ENCODE measurements around the gene DMD. TPM values are rescaled to one million over a fixed set of nuclear protein-coding genes. Genes with fewer than 3 reads are reported as not detected.

DMD gene
- total and polyA plus RNA-seq, 4 donors, result 19.9 to 260 (median 111) TPM

- H3K27ac ChIP-seq (ENCODE audit: low read depth in 1 of 2, low read length in 2 of 2), result no peak overlapping the region
- H3K4me3 ChIP-seq (ENCODE audit: low read length in 2 of 2), result no peak overlapping the region
- no peaks in the 10 kb centered on the region for H3K27me3 ChIP-seq (ENCODE audit: control insufficient read depth in 1 of 2, insufficient read depth in 2 of 2, low read length in 1 of 2)
- DNase-seq (no peak), ATAC-seq (ENCODE audit: low FRiP score) (no peak)
- intact Hi-C loops (cut with DNase I), result no loop called here
- no peaks in the 10 kb centered on the region for H3K36me3 ChIP-seq (ENCODE audit: control insufficient read depth in 1 of 2, insufficient read depth in 2 of 2, low read length in 1 of 2)
- WGBS, 2 donors, result 93 to 98% methylated on average over 2 of the region's 2 CpGs
- no peaks in the 10 kb centered on the region for H3K9me3 ChIP-seq (ENCODE audit: control insufficient read depth, low read length)
- no peaks in the 10 kb centered on the region for H3K4me1 ChIP-seq (ENCODE audit: control insufficient read depth in 1 of 2, insufficient read depth in 2 of 2, low read length in 2 of 2)
Measured at GRCh38 chrX:33045882-33046281, 165.5 kb downstream of the DMD start.

GRCh38 chrX:33045245-33045644 lies 166.1 kb downstream of the DMD start:
- intact Hi-C loops (cut with DNase I), result no loop called here
- H3K27ac ChIP-seq (ENCODE audit: low read depth in 1 of 2, low read length in 2 of 2), result no peak overlapping the region
- H3K4me1 ChIP-seq (ENCODE audit: control insufficient read depth in 1 of 2, insufficient read depth in 2 of 2, low read length in 2 of 2), result no peaks in the 10 kb centered on the region
- no peak overlapping the region for H3K4me3 ChIP-seq (ENCODE audit: low read length in 2 of 2)
- no peaks in the 10 kb centered on the region for H3K27me3 ChIP-seq (ENCODE audit: control insufficient read depth in 1 of 2, insufficient read depth in 2 of 2, low read length in 1 of 2)
- WGBS, 2 donors, result 65 to 81% methylated on average over 3 of the region's 3 CpGs
- H3K36me3 ChIP-seq (ENCODE audit: control insufficient read depth in 1 of 2, insufficient read depth in 2 of 2, low read length in 1 of 2), result no peaks in the 10 kb centered on the region
- no peaks in the 10 kb centered on the region for H3K9me3 ChIP-seq (ENCODE audit: control insufficient read depth, low read length)
- ATAC-seq (ENCODE audit: low FRiP score), result no peak
- DNase-seq, result no peak

- Histone ChIP-seq H3K9me3 (ENCODE audit: control insufficient read depth, low read length) (no peaks in the 10 kb centered on the region), H3K4me3 (ENCODE audit: low read length in 2 of 2) (no peak overlapping the region), H3K4me1 (ENCODE audit: control insufficient read depth in 1 of 2, insufficient read depth in 2 of 2, low read length in 2 of 2) (no peaks in the 10 kb centered on the region), H3K27ac (ENCODE audit: low read depth in 1 of 2, low read length in 2 of 2) (no peak overlapping the region), H3K36me3 (ENCODE audit: control insufficient read depth in 1 of 2, insufficient read depth in 2 of 2, low read length in 1 of 2) (no peaks in the 10 kb centered on the region), H3K27me3 (ENCODE audit: control insufficient read depth in 1 of 2, insufficient read depth in 2 of 2, low read length in 1 of 2) (no peaks in the 10 kb centered on the region)
- WGBS, 2 donors, result 93 to 97% methylated on average over 22 of the region's 22 CpGs
- intact Hi-C loops (cut with DNase I), result no loop called here
- ATAC-seq (ENCODE audit: low FRiP score), result no peak
- DNase-seq, result peak in 1 of 2 donors; percentile 63
Measured at GRCh38 chrX:33041141-33041540, 170.2 kb downstream of the DMD start.

GRCh38 chrX:33032700-33033099 lies 178.6 kb downstream of the DMD start:
- no peak overlapping the region for H3K27ac ChIP-seq (ENCODE audit: low read depth in 1 of 2, low read length in 2 of 2)
- DNase-seq (no peak), ATAC-seq (ENCODE audit: low FRiP score) (peak; percentile 54)
- no peaks in the 10 kb centered on the region for H3K9me3 ChIP-seq (ENCODE audit: control insufficient read depth, low read length)
- peaks cover 0 to 4% of the 10 kb centered on the region in 2 donors for H3K4me1 ChIP-seq (ENCODE audit: control insufficient read depth in 1 of 2, insufficient read depth in 2 of 2, low read length in 2 of 2)
- no peaks in the 10 kb centered on the region for H3K36me3 ChIP-seq (ENCODE audit: control insufficient read depth in 1 of 2, insufficient read depth in 2 of 2, low read length in 1 of 2)
- 3 to 21% methylated on average over 3 of the region's 3 CpGs for WGBS, 2 donors
- no peaks in the 10 kb centered on the region for H3K27me3 ChIP-seq (ENCODE audit: control insufficient read depth in 1 of 2, insufficient read depth in 2 of 2, low read length in 1 of 2)
- intact Hi-C loops (cut with DNase I), result no loop called here
- no peak overlapping the region for H3K4me3 ChIP-seq (ENCODE audit: low read length in 2 of 2)

- Histone ChIP-seq H3K27me3 (ENCODE audit: control insufficient read depth in 1 of 2, insufficient read depth in 2 of 2, low read length in 1 of 2) (no peaks in the 10 kb centered on the region), H3K4me3 (ENCODE audit: low read length in 2 of 2) (no peak overlapping the region), H3K9me3 (ENCODE audit: control insufficient read depth, low read length) (no peaks in the 10 kb centered on the region), H3K4me1 (ENCODE audit: control insufficient read depth in 1 of 2, insufficient read depth in 2 of 2, low read length in 2 of 2) (no peaks in the 10 kb centered on the region), H3K36me3 (ENCODE audit: control insufficient read depth in 1 of 2, insufficient read depth in 2 of 2, low read length in 1 of 2) (no peaks in the 10 kb centered on the region), H3K27ac (ENCODE audit: low read depth in 1 of 2, low read length in 2 of 2) (no peak overlapping the region)
- DNase-seq (no peak), ATAC-seq (ENCODE audit: low FRiP score) (no peak)
- intact Hi-C loops (cut with DNase I), result no loop called here
- WGBS, 2 donors, result 67 to 79% methylated on average over 6 of the region's 6 CpGs
Measured at GRCh38 chrX:33014949-33015348, 196.4 kb downstream of the DMD start.

GRCh38 chrX:33014086-33014485 lies 197.3 kb downstream of the DMD start:
- 80 to 98% methylated on average over 3 of the region's 3 CpGs for WGBS, 2 donors
- ATAC-seq (ENCODE audit: low FRiP score), result no peak
- H3K4me1 ChIP-seq (ENCODE audit: control insufficient read depth in 1 of 2, insufficient read depth in 2 of 2, low read length in 2 of 2), result no peaks in the 10 kb centered on the region
- H3K27ac ChIP-seq (ENCODE audit: low read depth in 1 of 2, low read length in 2 of 2), result no peak overlapping the region
- H3K4me3 ChIP-seq (ENCODE audit: low read length in 2 of 2), result no peak overlapping the region
- no peaks in the 10 kb centered on the region for H3K27me3 ChIP-seq (ENCODE audit: control insufficient read depth in 1 of 2, insufficient read depth in 2 of 2, low read length in 1 of 2)
- H3K9me3 ChIP-seq (ENCODE audit: control insufficient read depth, low read length), result no peaks in the 10 kb centered on the region
- no peak for DNase-seq
- intact Hi-C loops (cut with DNase I), result no loop called here
- no peaks in the 10 kb centered on the region for H3K36me3 ChIP-seq (ENCODE audit: control insufficient read depth in 1 of 2, insufficient read depth in 2 of 2, low read length in 1 of 2)

GRCh38 chrX:33001107-33001506 lies 210.2 kb downstream of the DMD start:
- Histone ChIP-seq H3K4me3 (ENCODE audit: low read length in 2 of 2) (no peak overlapping the region), H3K27ac (ENCODE audit: low read depth in 1 of 2, low read length in 2 of 2) (no peak overlapping the region), H3K4me1 (ENCODE audit: control insufficient read depth in 1 of 2, insufficient read depth in 2 of 2, low read length in 2 of 2) (no peaks in the 10 kb centered on the region), H3K27me3 (ENCODE audit: control insufficient read depth in 1 of 2, insufficient read depth in 2 of 2, low read length in 1 of 2) (no peaks in the 10 kb centered on the region), H3K9me3 (ENCODE audit: control insufficient read depth, low read length) (no peaks in the 10 kb centered on the region), H3K36me3 (ENCODE audit: control insufficient read depth in 1 of 2, insufficient read depth in 2 of 2, low read length in 1 of 2) (no peaks in the 10 kb centered on the region)
- DNase-seq (no peak), ATAC-seq (ENCODE audit: low FRiP score) (no peak)
- intact Hi-C loops (cut with DNase I), result no loop called here

GRCh38 chrX:32998776-32999175 lies 212.6 kb downstream of the DMD start:
- H3K9me3 ChIP-seq (ENCODE audit: control insufficient read depth, low read length), result no peaks in the 10 kb centered on the region
- ATAC-seq (ENCODE audit: low FRiP score), result no peak

GRCh38 chrX:32995427-32995826 lies 215.9 kb downstream of the DMD start:
- ATAC-seq (ENCODE audit: low FRiP score) (peak; percentile 82), DNase-seq (no peak)
- intact Hi-C loops (cut with DNase I), result no loop called here
- H3K4me3 ChIP-seq (ENCODE audit: low read length in 2 of 2), result no peak overlapping the region
- no peaks in the 10 kb centered on the region for H3K9me3 ChIP-seq (ENCODE audit: control insufficient read depth, low read length)
- no peaks in the 10 kb centered on the region for H3K27me3 ChIP-seq (ENCODE audit: control insufficient read depth in 1 of 2, insufficient read depth in 2 of 2, low read length in 1 of 2)
- no peaks in the 10 kb centered on the region for H3K36me3 ChIP-seq (ENCODE audit: control insufficient read depth in 1 of 2, insufficient read depth in 2 of 2, low read length in 1 of 2)
- WGBS, 2 donors, result 6 to 26% methylated on average over 3 of the region's 3 CpGs
- H3K4me1 ChIP-seq (ENCODE audit: control insufficient read depth in 1 of 2, insufficient read depth in 2 of 2, low read length in 2 of 2), result no peaks in the 10 kb centered on the region
- no peak overlapping the region for H3K27ac ChIP-seq (ENCODE audit: low read depth in 1 of 2, low read length in 2 of 2)

More at GRCh38 chrX:32998776-32999175, 212.6 kb downstream of the DMD start:
- intact Hi-C loops (cut with DNase I), result no loop called here
- 88 to 98% methylated on average over 4 of the region's 4 CpGs for WGBS, 2 donors
- Histone ChIP-seq H3K4me3 (ENCODE audit: low read length in 2 of 2) (no peak overlapping the region), H3K36me3 (ENCODE audit: control insufficient read depth in 1 of 2, insufficient read depth in 2 of 2, low read length in 1 of 2) (no peaks in the 10 kb centered on the region), H3K27me3 (ENCODE audit: control insufficient read depth in 1 of 2, insufficient read depth in 2 of 2, low read length in 1 of 2) (no peaks in the 10 kb centered on the region), H3K4me1 (ENCODE audit: control insufficient read depth in 1 of 2, insufficient read depth in 2 of 2, low read length in 2 of 2) (no peaks in the 10 kb centered on the region), H3K27ac (ENCODE audit: low read depth in 1 of 2, low read length in 2 of 2) (no peak overlapping the region)
- no peak for DNase-seq

Data from aorta (tissue), 5 donors.